Astrocyte (in vitro differentiated cells and primary cell): ENCODE measurements around the gene TATDN3.

Experiments used
- CTCF ChIP-seq: IDR thresholded peaks from 2 replicates; pipeline ENCODE4 v1.5.1; 2011; ENCODE audit warnings: low read depth, mild to moderate bottlenecking, inconsistent platforms, low read length, moderate library complexity; ENCODE audit not compliant: insufficient read depth
- EZH2 ChIP-seq: IDR thresholded peaks from 2 replicates; pipeline ENCODE4 v1.6.1; 2012; ENCODE audit warnings: mild to moderate bottlenecking, low read length, inconsistent platforms; ENCODE audit not compliant: insufficient read depth

- no peak for TF ChIP-seq CTCF
- TF ChIP-seq EZH2: no peak
Observed at GRCh38 chr1:212797681-212798080, 6.0 kb downstream of the TATDN3 start.
